ENCODE data around the gene TBL1Y.

The TBL1Y gene

DNA sequence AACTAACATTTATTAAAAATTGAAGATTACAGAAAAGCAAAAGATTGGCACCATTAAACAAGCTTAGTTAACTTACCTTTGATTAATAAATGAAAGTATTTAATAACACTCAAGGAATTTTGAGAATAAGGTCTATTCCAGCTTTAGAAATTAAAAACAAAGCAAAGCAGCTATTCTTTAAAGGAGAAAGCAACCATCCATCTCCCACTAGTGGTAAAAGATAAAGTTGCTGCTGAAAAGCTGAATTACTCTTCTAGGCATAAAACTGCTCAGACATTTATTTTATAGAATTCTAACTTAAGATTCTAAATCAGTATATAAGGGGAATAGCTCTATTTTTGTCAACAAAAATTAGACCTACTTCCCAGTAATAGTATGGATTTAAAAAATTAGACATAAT is 37.2 kb downstream of the TBL1Y start:
- H3K36me3 ChIP-seq (ENCODE audit: insufficient read depth, low read length) = no peaks in the 10 kb centered on the region
- no peaks in the 10 kb centered on the region for H3K4me1 ChIP-seq (ENCODE audit: insufficient read depth, low read length)
- H3K9me3 ChIP-seq (ENCODE audit: control insufficient read depth, insufficient read depth, low read length) = no peaks in the 10 kb centered on the region
- H3K9ac ChIP-seq (ENCODE audit: low read depth, low read length) = no peak overlapping the region

DNA sequence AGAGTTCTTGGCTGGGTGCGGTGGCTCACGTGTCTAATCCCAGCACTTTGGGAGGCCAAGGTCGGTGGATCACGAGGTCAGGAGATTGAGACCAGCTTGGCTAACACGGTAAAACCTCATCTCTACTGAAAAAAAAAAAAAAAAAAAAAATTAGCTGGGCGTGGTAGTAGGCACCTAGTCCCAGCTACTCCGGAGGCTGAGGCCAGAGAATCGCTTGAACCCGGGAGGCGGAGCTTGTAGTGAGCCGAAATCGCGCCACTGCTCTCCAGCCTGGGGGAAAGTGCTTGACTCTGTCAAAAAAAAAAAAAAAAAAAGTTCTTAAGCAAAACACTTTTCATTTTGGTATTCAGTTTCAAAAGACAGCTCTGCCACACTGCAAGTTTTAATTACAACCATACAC is 37.9 kb downstream of the TBL1Y start:
- no peaks in the 10 kb centered on the region for H3K4me1 ChIP-seq (ENCODE audit: insufficient read depth, low read length)
- H3K36me3 ChIP-seq (ENCODE audit: insufficient read depth, low read length) = no peaks in the 10 kb centered on the region
- no peaks in the 10 kb centered on the region for H3K9me3 ChIP-seq (ENCODE audit: control insufficient read depth, insufficient read depth, low read length)
- H3K9ac ChIP-seq (ENCODE audit: low read depth, low read length) = no peak overlapping the region

DNA sequence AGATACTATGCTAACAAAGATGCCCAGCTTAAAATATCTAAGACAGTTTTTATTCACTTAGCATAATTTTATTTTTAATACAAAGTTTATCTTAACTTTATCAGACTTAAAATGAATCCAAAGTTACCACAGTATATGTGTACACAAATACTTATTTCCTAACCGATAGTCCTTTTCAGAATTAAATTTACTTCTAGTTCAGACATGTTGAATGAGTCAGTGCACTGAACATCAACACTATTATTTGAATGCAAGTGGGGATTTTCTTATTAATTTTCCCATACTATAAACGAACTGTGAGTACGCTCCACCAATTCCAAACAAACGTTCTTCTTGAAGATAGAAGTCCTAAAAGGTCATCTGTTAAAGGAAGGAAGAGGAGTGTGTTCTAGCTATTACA is 39.5 kb downstream of the TBL1Y start:
- H3K36me3 ChIP-seq (ENCODE audit: insufficient read depth, low read length) = no peaks in the 10 kb centered on the region
- H3K9ac ChIP-seq (ENCODE audit: low read depth, low read length) = no peak overlapping the region
- H3K4me1 ChIP-seq (ENCODE audit: insufficient read depth, low read length) = no peaks in the 10 kb centered on the region
- no peaks in the 10 kb centered on the region for H3K9me3 ChIP-seq (ENCODE audit: control insufficient read depth, insufficient read depth, low read length)

DNA sequence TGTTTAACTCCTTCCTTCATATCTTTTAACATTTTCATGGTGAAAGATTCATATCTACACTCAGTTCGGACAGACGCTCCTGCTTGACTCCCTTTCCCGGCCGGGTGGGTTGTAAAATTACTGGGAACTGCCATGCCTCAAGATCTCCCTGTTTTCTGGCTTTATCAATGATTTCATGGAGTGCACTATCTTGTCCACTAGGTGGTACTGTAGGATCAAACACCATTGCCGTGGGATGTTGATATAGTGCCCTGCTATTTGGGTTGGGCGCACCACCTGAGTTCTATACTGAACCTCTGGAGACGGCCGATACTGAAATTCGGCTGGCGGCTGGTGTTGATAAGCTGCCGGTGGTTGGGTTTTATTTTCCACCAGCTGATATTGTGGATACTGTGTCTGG is 54.2 kb downstream of the TBL1Y start:
- no peaks in the 10 kb centered on the region for H3K9me3 ChIP-seq (ENCODE audit: control insufficient read depth, insufficient read depth, low read length)
- no peaks in the 10 kb centered on the region for H3K36me3 ChIP-seq (ENCODE audit: insufficient read depth, low read length)
- H3K4me1 ChIP-seq (ENCODE audit: insufficient read depth, low read length) = no peaks in the 10 kb centered on the region
- no peak overlapping the region for H3K9ac ChIP-seq (ENCODE audit: low read depth, low read length)

DNA sequence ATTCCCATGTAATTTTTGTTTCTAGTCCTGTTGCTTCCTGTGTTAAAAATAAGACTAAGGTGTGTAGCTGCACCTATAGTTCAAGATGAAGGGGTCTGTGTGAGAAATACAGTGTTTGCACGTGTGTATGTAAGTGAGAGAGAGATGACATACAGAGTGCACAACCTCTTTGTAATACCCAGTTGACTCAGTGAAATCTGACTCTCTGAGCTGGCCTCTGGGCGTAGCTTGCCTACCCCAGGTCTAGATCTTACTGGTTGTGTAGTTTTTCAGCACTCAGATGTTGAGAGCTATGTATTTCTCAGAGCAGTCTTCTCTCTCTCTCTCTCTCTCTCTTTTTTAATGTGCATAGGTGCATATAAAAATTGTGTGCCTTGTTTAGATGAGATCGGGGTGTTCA is 56.0 kb downstream of the TBL1Y start:
- no peaks in the 10 kb centered on the region for H3K36me3 ChIP-seq (ENCODE audit: insufficient read depth, low read length)
- no peak overlapping the region for H3K9ac ChIP-seq (ENCODE audit: low read depth, low read length)
- H3K9me3 ChIP-seq (ENCODE audit: control insufficient read depth, insufficient read depth, low read length) = no peaks in the 10 kb centered on the region
- no peaks in the 10 kb centered on the region for H3K4me1 ChIP-seq (ENCODE audit: insufficient read depth, low read length)

- H3K4me1 ChIP-seq (ENCODE audit: insufficient read depth, low read length) = no peaks in the 10 kb centered on the region
- H3K9me3 ChIP-seq (ENCODE audit: control insufficient read depth, insufficient read depth, low read length) = no peaks in the 10 kb centered on the region
- no peak overlapping the region for H3K9ac ChIP-seq (ENCODE audit: low read depth, low read length)
- H3K36me3 ChIP-seq (ENCODE audit: insufficient read depth, low read length) = no peaks in the 10 kb centered on the region
These were observed 57.2 kb downstream of the TBL1Y start for GRCh38 chrY:6967736-6968135.

- no peaks in the 10 kb centered on the region for H3K4me1 ChIP-seq (ENCODE audit: insufficient read depth, low read length)
- H3K36me3 ChIP-seq (ENCODE audit: insufficient read depth, low read length) = no peaks in the 10 kb centered on the region
- H3K9ac ChIP-seq (ENCODE audit: low read depth, low read length) = no peak overlapping the region
- H3K9me3 ChIP-seq (ENCODE audit: control insufficient read depth, insufficient read depth, low read length) = no peaks in the 10 kb centered on the region
These were observed 57.7 kb downstream of the TBL1Y start for GRCh38 chrY:6968191-6968590.

GRCh38 chrY:6972271-6972887 is 61.9 kb downstream of the TBL1Y start:
- H3K36me3 ChIP-seq (ENCODE audit: insufficient read depth, low read length) = no peaks in the 10 kb centered on the region
- no peak overlapping the region for H3K9ac ChIP-seq (ENCODE audit: low read depth, low read length)
- no peaks in the 10 kb centered on the region for H3K9me3 ChIP-seq (ENCODE audit: control insufficient read depth, insufficient read depth, low read length)
- no peaks in the 10 kb centered on the region for H3K4me1 ChIP-seq (ENCODE audit: insufficient read depth, low read length)

DNA sequence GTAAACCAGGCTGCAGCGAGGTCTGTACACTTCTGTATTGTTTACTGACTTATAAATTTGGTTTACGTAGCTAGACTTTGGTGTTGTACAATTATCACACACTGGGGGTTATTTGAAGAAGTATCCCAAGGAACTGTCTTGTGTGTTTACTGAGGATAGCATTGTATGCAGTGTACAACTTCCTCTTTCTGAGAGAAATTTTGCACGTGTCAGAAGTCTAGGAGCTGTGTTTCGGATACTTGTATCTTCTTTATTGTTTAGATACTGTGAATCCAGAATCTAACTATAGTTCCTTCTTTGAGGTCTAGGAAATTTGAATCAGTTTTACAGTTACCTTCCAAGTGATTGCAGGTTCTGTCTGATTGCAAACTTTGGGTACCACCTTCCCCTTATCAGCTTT is 64.5 kb downstream of the TBL1Y start:
- H3K4me1 ChIP-seq (ENCODE audit: insufficient read depth, low read length) = no peaks in the 10 kb centered on the region
- no peak overlapping the region for H3K9ac ChIP-seq (ENCODE audit: low read depth, low read length)
- H3K36me3 ChIP-seq (ENCODE audit: insufficient read depth, low read length) = no peaks in the 10 kb centered on the region
- H3K9me3 ChIP-seq (ENCODE audit: control insufficient read depth, insufficient read depth, low read length) = no peaks in the 10 kb centered on the region

DNA sequence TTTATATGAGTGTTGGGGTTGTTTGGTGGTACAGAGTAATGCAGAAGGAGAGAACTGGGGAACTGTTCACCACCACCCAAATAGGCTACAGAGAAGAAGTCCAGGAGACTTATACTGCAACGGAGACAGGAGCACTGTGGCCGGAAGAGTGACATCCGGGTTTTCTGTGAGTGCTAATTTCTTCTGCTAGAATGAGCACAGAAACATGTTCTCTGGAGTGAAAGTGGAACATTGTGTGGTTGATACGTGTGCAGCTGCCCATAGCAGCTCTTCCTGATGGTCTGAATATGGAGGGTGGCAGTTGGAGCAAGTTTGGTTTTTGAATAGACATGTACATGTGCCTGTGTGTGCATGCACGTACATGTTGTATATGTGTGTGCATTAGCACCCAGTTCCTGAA is 67.3 kb downstream of the TBL1Y start:
- H3K36me3 ChIP-seq (ENCODE audit: insufficient read depth, low read length) = no peaks in the 10 kb centered on the region
- H3K9ac ChIP-seq (ENCODE audit: low read depth, low read length) = no peak overlapping the region
- no peaks in the 10 kb centered on the region for H3K9me3 ChIP-seq (ENCODE audit: control insufficient read depth, insufficient read depth, low read length)
- H3K4me1 ChIP-seq (ENCODE audit: insufficient read depth, low read length) = no peaks in the 10 kb centered on the region

DNA sequence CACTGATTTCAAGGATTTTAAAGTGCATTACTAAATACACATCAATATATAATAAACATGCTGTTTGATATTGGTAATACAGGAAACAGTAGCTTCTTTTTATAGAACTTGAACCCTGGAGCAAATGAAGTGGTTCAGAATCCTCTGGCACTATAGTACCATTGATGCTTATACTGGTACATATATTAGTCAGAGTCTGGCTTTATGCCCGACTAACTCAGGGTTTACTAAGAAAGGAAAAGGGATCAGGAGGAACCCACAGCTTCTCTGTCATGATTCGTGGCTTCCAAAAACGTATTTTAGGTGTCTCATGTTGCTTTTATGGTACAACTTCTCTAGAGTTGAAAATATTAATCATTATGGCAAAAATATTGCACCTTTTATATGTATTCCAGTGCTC is 72.7 kb downstream of the TBL1Y start:
- H3K9ac ChIP-seq (ENCODE audit: low read depth, low read length) = no peak overlapping the region
- no peaks in the 10 kb centered on the region for H3K36me3 ChIP-seq (ENCODE audit: insufficient read depth, low read length)
- H3K4me1 ChIP-seq (ENCODE audit: insufficient read depth, low read length) = no peaks in the 10 kb centered on the region
- no peaks in the 10 kb centered on the region for H3K9me3 ChIP-seq (ENCODE audit: control insufficient read depth, insufficient read depth, low read length)

DNA sequence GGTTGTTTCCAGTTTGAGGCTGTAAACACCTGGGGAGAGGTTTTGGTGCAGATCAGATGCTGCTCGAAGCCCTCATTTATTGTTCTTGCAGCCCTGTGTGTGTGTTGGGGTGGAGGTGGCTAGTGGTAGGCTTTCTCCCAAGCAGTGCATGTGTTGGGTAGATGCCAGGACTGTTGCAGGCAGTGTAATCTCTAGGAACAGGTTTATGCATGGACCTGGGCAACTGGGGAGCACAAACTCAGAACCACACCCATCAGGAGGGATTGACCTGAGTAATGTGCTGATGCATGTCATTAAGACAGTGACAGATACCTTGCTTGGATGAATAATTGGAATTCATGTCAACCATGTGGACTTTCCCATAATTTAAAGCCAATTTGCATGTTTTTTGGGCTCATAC is 77.3 kb downstream of the TBL1Y start:
- H3K9me3 ChIP-seq (ENCODE audit: control insufficient read depth, insufficient read depth, low read length) = no peaks in the 10 kb centered on the region
- no peaks in the 10 kb centered on the region for H3K4me1 ChIP-seq (ENCODE audit: insufficient read depth, low read length)
- no peak overlapping the region for H3K9ac ChIP-seq (ENCODE audit: low read depth, low read length)
- H3K36me3 ChIP-seq (ENCODE audit: insufficient read depth, low read length) = no peaks in the 10 kb centered on the region

DNA sequence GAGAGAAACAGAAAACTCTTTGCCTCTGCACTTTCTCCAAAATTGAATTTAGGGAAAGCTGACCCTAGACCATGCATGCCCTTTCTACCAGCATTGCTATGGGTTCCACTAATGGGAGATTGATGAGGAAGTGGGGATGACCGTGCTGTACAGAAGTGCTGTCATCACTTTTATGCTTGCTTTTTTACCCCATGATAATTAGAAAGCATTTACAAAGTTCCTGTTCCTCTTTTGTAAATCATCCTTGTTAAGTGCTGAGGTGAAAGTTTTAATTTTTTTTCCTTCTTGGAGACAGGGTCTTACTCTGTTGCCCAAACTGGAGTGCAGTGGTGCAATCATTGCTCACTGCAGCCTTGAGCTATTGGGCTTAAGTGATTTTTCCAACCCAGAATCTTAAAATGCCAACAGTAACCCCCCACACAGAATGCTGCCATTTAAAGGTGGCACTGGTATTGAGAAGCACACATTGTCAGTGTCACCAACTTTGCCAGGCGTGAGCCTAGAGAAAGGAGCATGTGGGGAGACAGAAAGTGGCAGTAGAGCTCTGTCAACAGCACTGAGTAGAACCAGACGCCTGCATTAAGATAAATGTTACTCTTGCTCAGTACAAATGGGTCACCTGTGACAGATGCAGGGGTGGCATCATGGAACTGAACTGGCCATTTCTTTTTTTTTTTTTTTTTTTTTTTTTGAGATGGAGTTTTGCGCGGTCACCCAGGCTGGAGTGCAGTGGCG is 79.6 kb downstream of the TBL1Y start:
- Histone ChIP-seq H3K4me1 (ENCODE audit: insufficient read depth, low read length) (no peaks in the 10 kb centered on the region), H3K36me3 (ENCODE audit: insufficient read depth, low read length) (no peaks in the 10 kb centered on the region), H3K9ac (ENCODE audit: low read depth, low read length) (no peak overlapping the region), H3K9me3 (ENCODE audit: control insufficient read depth, insufficient read depth, low read length) (no peaks in the 10 kb centered on the region)

- Histone ChIP-seq H3K36me3 (ENCODE audit: insufficient read depth, low read length) (no peaks in the 10 kb centered on the region), H3K9ac (ENCODE audit: low read depth, low read length) (no peak overlapping the region), H3K9me3 (ENCODE audit: control insufficient read depth, insufficient read depth, low read length) (no peaks in the 10 kb centered on the region), H3K4me1 (ENCODE audit: insufficient read depth, low read length) (no peaks in the 10 kb centered on the region)
These were observed 81.5 kb downstream of the TBL1Y start for GRCh38 chrY:6992041-6992440.

GRCh38 chrY:6995987-6996386 is 85.5 kb downstream of the TBL1Y start:
- Histone ChIP-seq H3K9me3 (ENCODE audit: control insufficient read depth, insufficient read depth, low read length) (no peaks in the 10 kb centered on the region), H3K4me1 (ENCODE audit: insufficient read depth, low read length) (no peaks in the 10 kb centered on the region), H3K9ac (ENCODE audit: low read depth, low read length) (no peak overlapping the region), H3K36me3 (ENCODE audit: insufficient read depth, low read length) (no peaks in the 10 kb centered on the region)
